ENCODE measurements around the gene AMN.

GRCh38 chr14:102932484-102933248 is 10.2 kb downstream of the AMN start:
- TF ChIP-seq POLR2A (IDR thresholded peaks at IDR 0.05; ENCODE audit: low read length) (no peak), GATA1 (IDR thresholded peaks at IDR 0.05; ENCODE audit: low read depth, low read length) (no peak)

Data from erythroblast (primary cell).